Measurements from ENCODE around the gene NTMT1.
"Not testable (repeated sequence)": the region's sequence is repeated elsewhere in the genome, so short reads cannot be mapped to it uniquely, and the experiment has no call there.

DNA sequence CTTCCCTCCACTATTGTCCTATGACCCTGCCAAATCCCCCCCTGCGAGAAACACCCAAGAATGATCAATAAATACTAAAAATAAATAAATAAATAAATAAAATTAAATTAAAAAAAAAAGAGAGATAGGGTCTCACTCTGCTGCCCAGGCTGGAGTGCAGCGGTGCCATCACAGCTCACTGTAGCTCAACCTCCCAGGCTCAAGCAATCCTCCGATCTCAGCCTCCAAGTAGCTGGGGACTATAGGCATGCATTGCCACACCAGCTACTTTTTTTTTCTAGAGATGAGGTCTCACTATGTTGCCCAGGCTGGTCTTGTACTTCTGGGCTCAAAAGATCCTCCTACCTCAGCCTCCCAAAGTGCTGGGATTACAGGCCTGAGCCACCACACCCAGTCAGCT is 36.3 kb downstream of the NTMT1 start:
- not testable (repeated sequence) for TF ChIP-seq ZNF274 (IDR thresholded peaks at IDR 0.05; ENCODE audit: low read depth, low read length); SUZ12 (IDR thresholded peaks at IDR 0.05; ENCODE audit: extremely low read depth, insufficient read depth, insufficient read length)
